HepG2 (cell line): ENCODE measurements around the gene NDRG2. TPM values are rescaled to one million over a fixed set of nuclear protein-coding genes. Genes with fewer than 3 reads are reported as not detected.

Experiments
- ELF3 ChIP-seq: IDR thresholded peaks from 2 replicates; pipeline ENCODE4 v1.6.1; 2016; ENCODE audit warnings: missing genetic modification reagents, missing compliant biosample characterization
- ERF ChIP-seq: IDR thresholded peaks from 2 replicates; pipeline ENCODE4 v1.6.1; 2018; ENCODE audit warnings: missing biosample characterization, missing genetic modification reagents
- ETV5 ChIP-seq: IDR thresholded peaks from 2 replicates; pipeline ENCODE4 v1.6.1; 2018; ENCODE audit warnings: missing biosample characterization, missing genetic modification reagents, inconsistent platforms, borderline replicate concordance
- FOXC1 ChIP-seq: sonication (generic); formaldehyde crosslinking; IDR thresholded peaks from 2 replicates; pipeline ENCODE4 v1.8.0; 2022; ENCODE audit warnings: mild to moderate bottlenecking, missing genetic modification reagents, borderline replicate concordance
- PHF21A ChIP-seq: sonication (generic); formaldehyde crosslinking; IDR thresholded peaks from 2 replicates; pipeline ENCODE4 v1.5.0; 2020; ENCODE audit warnings: mild to moderate bottlenecking, missing genetic modification reagents
- POGZ ChIP-seq: sonication (generic); formaldehyde crosslinking; IDR thresholded peaks from 2 replicates; pipeline ENCODE4 v1.4.0; 2020; ENCODE audit warnings: mild to moderate bottlenecking, missing genetic modification reagents
- SMC3 ChIP-seq: IDR thresholded peaks from 2 replicates; pipeline ENCODE4 v1.6.1; 2011; ENCODE audit warnings: low read length, improper control_type of control experiment
- ZKSCAN8 ChIP-seq: IDR thresholded peaks from 2 replicates; pipeline ENCODE4 v1.6.1; 2016; ENCODE audit warnings: borderline replicate concordance, missing genetic modification reagents, missing compliant biosample characterization
- ZMAT3 ChIP-seq: sonication (generic); formaldehyde crosslinking; conservative IDR thresholded peaks from 2 replicates; pipeline ENCODE4 v1.7.0; 2021; ENCODE audit warnings: missing genetic modification reagents
- ZNF180 ChIP-seq: sonication (generic); formaldehyde crosslinking; IDR thresholded peaks from 2 replicates; pipeline ENCODE4 v1.4.0; 2020; ENCODE audit warnings: low read depth, missing genetic modification reagents, borderline replicate concordance
- ZNF232 ChIP-seq: sonication (generic); formaldehyde crosslinking; IDR thresholded peaks from 2 replicates; pipeline ENCODE4 v1.4.0; 2020; ENCODE audit warnings: missing genetic modification reagents, borderline replicate concordance
- ZNF335 ChIP-seq: sonication (generic); formaldehyde crosslinking; IDR thresholded peaks from 2 replicates; pipeline ENCODE4 v1.4.0; 2020; ENCODE audit warnings: missing genetic modification reagents
- ZNF549 ChIP-seq: sonication (generic); formaldehyde crosslinking; IDR thresholded peaks from 2 replicates; pipeline ENCODE4 v1.5.0; 2020; ENCODE audit warnings: missing genetic modification reagents
- ZNF605 ChIP-seq: sonication (generic); formaldehyde crosslinking; IDR thresholded peaks from 2 replicates; pipeline ENCODE4 v1.8.0; 2022; ENCODE audit warnings: mild to moderate bottlenecking, missing genetic modification reagents
- ZNF607 ChIP-seq: sonication (generic); formaldehyde crosslinking; IDR thresholded peaks from 2 replicates; pipeline ENCODE4 v1.5.1; 2020; ENCODE audit warnings: missing genetic modification reagents, mild to moderate bottlenecking, borderline replicate concordance
- ZNF816 ChIP-seq: sonication (generic); formaldehyde crosslinking; IDR thresholded peaks from 2 replicates; pipeline ENCODE4 v1.8.0; 2022; ENCODE audit warnings: missing genetic modification reagents, mild to moderate bottlenecking, borderline replicate concordance
- polyA plus RNA-seq, 8 experiments: library from polyadenylated mRNA; depleted of rRNA in 3 of 8; stranded (reverse) in 7 of 8; unstranded in 1 of 8; fragments of >200 nt; fragmentation: Illumina TruSeq in 4 of 8; extraction: Trizol in 4 of 8; gene quantifications; 2 replicates each; pipeline versions ENCODE4 v1.2.1 to v1.2.3, GENCODE V29; 2011 to 2016; ENCODE audit warnings: low read depth in 4 of 8, missing spikeins in 1 of 8, mixed read lengths in 1 of 8; ENCODE audit not compliant: insufficient read depth in 1 of 8
- total RNA-seq, 5 experiments: library from RNA; depleted of rRNA; stranded (reverse); fragments of >200 nt; fragmentation: Illumina TruSeq; extraction: Trizol; gene quantifications; 2 replicates each; pipeline ENCODE4 v1.2.3, GENCODE V29; 2016; ENCODE audit warnings: low read depth in 1 of 5
- TF ChIP-seq, protein P1 (sequence below): IDR thresholded peaks from 2 replicates; pipeline ENCODE4 v1.6.1; 2016; ENCODE audit warnings: control low read depth
- TF ChIP-seq, protein P2 (sequence below): sonication (generic); formaldehyde crosslinking; IDR thresholded peaks from 2 replicates; pipeline ENCODE4 v1.5.1; 2020; ENCODE audit warnings: mild to moderate bottlenecking, missing genetic modification reagents
- TF ChIP-seq, protein P3 (sequence below): IDR thresholded peaks from 2 replicates; pipeline ENCODE4 v1.6.1; 2018; ENCODE audit warnings: missing genetic modification reagents, mild to moderate bottlenecking, missing compliant biosample characterization
- TF ChIP-seq, protein P4 (sequence below): sonication (generic); formaldehyde crosslinking; IDR thresholded peaks from 2 replicates; pipeline ENCODE4 v1.8.1; 2023; ENCODE audit warnings: missing genetic modification reagents, inconsistent platforms, borderline replicate concordance
- TF ChIP-seq, protein P5 (sequence below): sonication (generic); formaldehyde crosslinking; IDR thresholded peaks from 2 replicates; pipeline ENCODE4 v1.4.0; 2020; ENCODE audit warnings: missing genetic modification reagents

Gene NDRG2
- total and polyA plus RNA-seq, 2 of the 13 experiments (the other 11 are each of a cell fraction or from before 2014, with no cell fraction given), result 27.2 to 189 TPM

DNA sequence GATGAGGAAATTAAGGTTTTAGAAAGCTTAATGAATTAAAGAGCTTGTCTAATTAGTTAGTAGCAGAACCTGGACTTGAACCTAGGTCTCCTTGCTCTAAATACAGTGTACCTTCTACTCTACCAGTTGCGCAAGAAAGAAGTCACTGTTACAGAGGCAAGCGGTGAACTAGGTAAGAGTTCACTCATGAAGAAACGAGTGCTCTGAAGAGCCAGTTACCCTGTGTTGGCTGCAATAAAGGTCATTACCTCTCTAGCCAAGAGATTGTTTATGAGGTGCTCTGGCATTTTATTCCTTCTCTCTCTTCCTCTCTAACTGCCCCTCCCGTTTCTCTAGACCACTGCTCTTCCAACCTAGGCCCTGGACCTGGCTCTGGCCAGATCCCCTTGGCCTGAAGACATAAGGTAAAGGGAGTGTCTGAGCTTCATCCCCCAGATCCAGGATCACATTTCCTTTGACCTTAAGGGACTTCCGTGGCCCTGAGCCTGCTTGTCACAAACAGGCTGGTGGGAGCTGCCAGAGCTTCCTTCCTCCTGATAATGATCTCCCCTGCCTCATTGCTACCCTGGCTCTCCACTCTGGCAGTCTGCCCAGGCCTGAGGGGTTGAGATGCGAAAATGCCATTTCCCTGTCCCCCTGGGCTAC is 19.2 kb upstream of the NDRG2 start (continued):
- no peak for TF ChIP-seq ZNF232
- no peak for TF ChIP-seq ZNF549
- TF ChIP-seq ZNF335 (CRISPR knock-in tag), result 0 out of 2 replicates have a peak, but pooled peaks have one; percentile 54
- TF ChIP-seq ZNF816 (CRISPR knock-in tag), result 0 out of 2 replicates have a peak, but pooled peaks have one; percentile 49
- no peak; the same call in 1 of the 2 replicates for TF ChIP-seq ELF3 (CRISPR knock-in tag)
- TF ChIP-seq, protein P1, sequence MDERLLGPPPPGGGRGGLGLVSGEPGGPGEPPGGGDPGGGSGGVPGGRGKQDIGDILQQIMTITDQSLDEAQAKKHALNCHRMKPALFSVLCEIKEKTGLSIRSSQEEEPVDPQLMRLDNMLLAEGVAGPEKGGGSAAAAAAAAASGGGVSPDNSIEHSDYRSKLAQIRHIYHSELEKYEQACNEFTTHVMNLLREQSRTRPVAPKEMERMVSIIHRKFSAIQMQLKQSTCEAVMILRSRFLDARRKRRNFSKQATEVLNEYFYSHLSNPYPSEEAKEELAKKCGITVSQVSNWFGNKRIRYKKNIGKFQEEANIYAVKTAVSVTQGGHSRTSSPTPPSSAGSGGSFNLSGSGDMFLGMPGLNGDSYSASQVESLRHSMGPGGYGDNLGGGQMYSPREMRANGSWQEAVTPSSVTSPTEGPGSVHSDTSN, result no peak
- peak; percentile 37; the same call in 1 of the 2 replicates for TF ChIP-seq ZKSCAN8
- TF ChIP-seq, protein P2, sequence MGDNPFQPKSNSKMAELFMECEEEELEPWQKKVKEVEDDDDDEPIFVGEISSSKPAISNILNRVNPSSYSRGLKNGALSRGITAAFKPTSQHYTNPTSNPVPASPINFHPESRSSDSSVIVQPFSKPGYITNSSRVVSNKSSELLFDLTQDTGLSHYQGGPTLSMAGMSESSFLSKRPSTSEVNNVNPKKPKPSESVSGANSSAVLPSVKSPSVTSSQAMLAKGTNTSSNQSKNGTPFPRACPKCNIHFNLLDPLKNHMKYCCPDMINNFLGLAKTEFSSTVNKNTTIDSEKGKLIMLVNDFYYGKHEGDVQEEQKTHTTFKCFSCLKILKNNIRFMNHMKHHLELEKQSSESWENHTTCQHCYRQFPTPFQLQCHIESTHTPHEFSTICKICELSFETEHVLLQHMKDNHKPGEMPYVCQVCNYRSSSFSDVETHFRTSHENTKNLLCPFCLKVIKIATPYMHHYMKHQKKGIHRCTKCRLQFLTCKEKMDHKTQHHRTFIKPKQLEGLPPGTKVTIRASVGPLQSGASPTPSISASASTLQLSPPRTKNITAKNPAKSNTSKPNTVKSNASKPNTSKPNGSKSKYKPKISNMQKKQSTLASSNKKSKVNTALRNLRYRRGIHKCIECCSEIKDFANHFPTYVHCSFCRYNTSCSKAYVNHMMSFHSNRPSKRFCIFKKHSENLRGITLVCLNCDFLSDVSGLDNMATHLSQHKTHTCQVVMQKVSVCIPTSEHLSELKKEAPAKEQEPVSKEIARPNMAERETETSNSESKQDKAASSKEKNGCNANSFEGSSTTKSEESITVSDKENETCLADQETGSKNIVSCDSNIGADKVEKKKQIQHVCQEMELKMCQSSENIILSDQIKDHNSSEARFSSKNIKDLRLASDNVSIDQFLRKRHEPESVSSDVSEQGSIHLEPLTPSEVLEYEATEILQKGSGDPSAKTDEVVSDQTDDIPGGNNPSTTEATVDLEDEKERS (CRISPR knock-in tag), result 0 out of 2 replicates have a peak, but pooled peaks have one; percentile 59
- TF ChIP-seq ZNF607 (CRISPR knock-in tag), result peak; percentile 52; the same call in 1 of the 2 replicates
- no peak for TF ChIP-seq FOXC1 (CRISPR knock-in tag)
- TF ChIP-seq ZNF180 (CRISPR knock-in tag), result no peak
- TF ChIP-seq ZMAT3 (CRISPR knock-in tag), result peak; percentile 45; the same call in 1 of the 2 replicates
- TF ChIP-seq, protein P3, sequence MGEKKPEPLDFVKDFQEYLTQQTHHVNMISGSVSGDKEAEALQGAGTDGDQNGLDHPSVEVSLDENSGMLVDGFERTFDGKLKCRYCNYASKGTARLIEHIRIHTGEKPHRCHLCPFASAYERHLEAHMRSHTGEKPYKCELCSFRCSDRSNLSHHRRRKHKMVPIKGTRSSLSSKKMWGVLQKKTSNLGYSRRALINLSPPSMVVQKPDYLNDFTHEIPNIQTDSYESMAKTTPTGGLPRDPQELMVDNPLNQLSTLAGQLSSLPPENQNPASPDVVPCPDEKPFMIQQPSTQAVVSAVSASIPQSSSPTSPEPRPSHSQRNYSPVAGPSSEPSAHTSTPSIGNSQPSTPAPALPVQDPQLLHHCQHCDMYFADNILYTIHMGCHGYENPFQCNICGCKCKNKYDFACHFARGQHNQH (CRISPR knock-in tag), result peak; percentile 57
- TF ChIP-seq, protein P4, sequence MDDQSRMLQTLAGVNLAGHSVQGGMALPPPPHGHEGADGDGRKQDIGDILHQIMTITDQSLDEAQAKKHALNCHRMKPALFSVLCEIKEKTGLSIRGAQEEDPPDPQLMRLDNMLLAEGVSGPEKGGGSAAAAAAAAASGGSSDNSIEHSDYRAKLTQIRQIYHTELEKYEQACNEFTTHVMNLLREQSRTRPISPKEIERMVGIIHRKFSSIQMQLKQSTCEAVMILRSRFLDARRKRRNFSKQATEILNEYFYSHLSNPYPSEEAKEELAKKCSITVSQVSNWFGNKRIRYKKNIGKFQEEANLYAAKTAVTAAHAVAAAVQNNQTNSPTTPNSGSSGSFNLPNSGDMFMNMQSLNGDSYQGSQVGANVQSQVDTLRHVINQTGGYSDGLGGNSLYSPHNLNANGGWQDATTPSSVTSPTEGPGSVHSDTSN, result no peak
- TF ChIP-seq, protein P5, sequence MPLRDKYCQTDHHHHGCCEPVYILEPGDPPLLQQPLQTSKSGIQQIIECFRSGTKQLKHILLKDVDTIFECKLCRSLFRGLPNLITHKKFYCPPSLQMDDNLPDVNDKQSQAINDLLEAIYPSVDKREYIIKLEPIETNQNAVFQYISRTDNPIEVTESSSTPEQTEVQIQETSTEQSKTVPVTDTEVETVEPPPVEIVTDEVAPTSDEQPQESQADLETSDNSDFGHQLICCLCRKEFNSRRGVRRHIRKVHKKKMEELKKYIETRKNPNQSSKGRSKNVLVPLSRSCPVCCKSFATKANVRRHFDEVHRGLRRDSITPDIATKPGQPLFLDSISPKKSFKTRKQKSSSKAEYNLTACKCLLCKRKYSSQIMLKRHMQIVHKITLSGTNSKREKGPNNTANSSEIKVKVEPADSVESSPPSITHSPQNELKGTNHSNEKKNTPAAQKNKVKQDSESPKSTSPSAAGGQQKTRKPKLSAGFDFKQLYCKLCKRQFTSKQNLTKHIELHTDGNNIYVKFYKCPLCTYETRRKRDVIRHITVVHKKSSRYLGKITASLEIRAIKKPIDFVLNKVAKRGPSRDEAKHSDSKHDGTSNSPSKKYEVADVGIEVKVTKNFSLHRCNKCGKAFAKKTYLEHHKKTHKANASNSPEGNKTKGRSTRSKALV (CRISPR knock-in tag), result no peak
- TF ChIP-seq POGZ (CRISPR knock-in tag), result peak; percentile 59; the same call in 1 of the 2 replicates
- TF ChIP-seq ERF (CRISPR knock-in tag), result peak; percentile 43; the same call in 1 of the 2 replicates
- TF ChIP-seq ETV5, result peak; percentile 41; the same call in 1 of the 2 replicates
- TF ChIP-seq PHF21A (CRISPR knock-in tag), result peak; percentile 43; the same call in 1 of the 2 replicates
- TF ChIP-seq SMC3, result peak; percentile 57; the same call in 1 of the 2 replicates
- TF ChIP-seq ZNF605 (CRISPR knock-in tag), result peak; percentile 26; the same call in 1 of the 2 replicates
